Measurements from ENCODE around the gene RYR2. TPM values are rescaled to one million over a fixed set of nuclear protein-coding genes. Genes with fewer than 3 reads are reported as not detected.

Gene RYR2
- total RNA-seq: 1 to 10 TPM in 1 of 4 donors, under 1 TPM in 3; 0.53 to 1.2 (median 0.57) TPM

- Histone ChIP-seq H3K4me1 (peaks cover 18% of the 10 kb centered on the region), H3K27ac (no peak within 1 kb of the TSS), H3K27me3 (peaks cover 40% of the 10 kb centered on the region), H3K36me3 (no peaks in the 10 kb centered on the region), H3K9me3 (no peaks in the 10 kb centered on the region), H3K4me3 (peak within 1 kb of the TSS; percentile 45)
- DNase-seq (ENCODE audit: low spot score in 2 of 2): no peak
- TF ChIP-seq CTCF (IDR thresholded peaks at IDR 0.05): peak in 1 of 2 donors; percentile 20
- no peak for TF ChIP-seq POLR2A (IDR thresholded peaks at IDR 0.05)
- 6% methylated on average over 11 of the region's 87 CpGs for WGBS
These were observed at the start of gene RYR2 for GRCh38 chr1:237041795-237042525. Gene RYR2 (plus strand): TSS chr1:237042184. CDS start chr1:237042522, 338 bp downstream.

GRCh38 chr1:236992449-236992848, 49.5 kb upstream of the RYR2 start:
- no peak for DNase-seq (ENCODE audit: low spot score in 2 of 2)
- 88% methylated on average over 8 of the region's 8 CpGs for WGBS
- Histone ChIP-seq H3K27me3 (no peaks in the 10 kb centered on the region), H3K9me3 (peaks cover 10% of the 10 kb centered on the region), H3K4me1 (no peaks in the 10 kb centered on the region), H3K27ac (no peak overlapping the region), H3K36me3 (no peaks in the 10 kb centered on the region), H3K4me3 (no peak overlapping the region)
- no peak for TF ChIP-seq CTCF (IDR thresholded peaks at IDR 0.05)
- TF ChIP-seq EP300 (IDR thresholded peaks at IDR 0.05): no peak
- no peak for TF ChIP-seq POLR2AphosphoS5 (IDR thresholded peaks at IDR 0.05)
- TF ChIP-seq POLR2A (IDR thresholded peaks at IDR 0.05): no peak

- Histone ChIP-seq H3K27ac (no peak overlapping the region), H3K27me3 (no peaks in the 10 kb centered on the region), H3K4me1 (no peaks in the 10 kb centered on the region), H3K36me3 (no peaks in the 10 kb centered on the region), H3K4me3 (no peak overlapping the region), H3K9me3 (peaks cover 10% of the 10 kb centered on the region)
- TF ChIP-seq CTCF (IDR thresholded peaks at IDR 0.05) (no peak), EP300 (IDR thresholded peaks at IDR 0.05) (no peak), POLR2AphosphoS5 (IDR thresholded peaks at IDR 0.05) (no peak), POLR2A (IDR thresholded peaks at IDR 0.05) (no peak)
- WGBS: 90% methylated on average over 1 of the region's 1 CpG
- no peak for DNase-seq (ENCODE audit: low spot score in 2 of 2)
These were observed 47.5 kb upstream of the RYR2 start for GRCh38 chr1:236994450-236994849.

- TF ChIP-seq CTCF (IDR thresholded peaks at IDR 0.05): no peak
- TF ChIP-seq EP300 (IDR thresholded peaks at IDR 0.05): no peak
- TF ChIP-seq POLR2A (IDR thresholded peaks at IDR 0.05): no peak
- TF ChIP-seq POLR2AphosphoS5 (IDR thresholded peaks at IDR 0.05): no peak
- H3K4me1 ChIP-seq: no peaks in the 10 kb centered on the region
- no peaks in the 10 kb centered on the region for H3K27me3 ChIP-seq
- no peaks in the 10 kb centered on the region for H3K36me3 ChIP-seq
- H3K9me3 ChIP-seq: peaks cover 3% of the 10 kb centered on the region
- no peak for DNase-seq (ENCODE audit: low spot score in 2 of 2)
- no peak overlapping the region for H3K4me3 ChIP-seq
- no peak overlapping the region for H3K27ac ChIP-seq
- 89% methylated on average over 9 of the region's 11 CpGs for WGBS
These were observed 44.6 kb upstream of the RYR2 start for GRCh38 chr1:236997361-236997760.

- TF ChIP-seq CTCF (IDR thresholded peaks at IDR 0.05) (no peak), POLR2AphosphoS5 (IDR thresholded peaks at IDR 0.05) (no peak), EP300 (IDR thresholded peaks at IDR 0.05) (no peak), POLR2A (IDR thresholded peaks at IDR 0.05) (no peak)
- 72% methylated on average over 12 of the region's 12 CpGs for WGBS
- no peak for DNase-seq (ENCODE audit: low spot score in 2 of 2)
These were observed 44.1 kb upstream of the RYR2 start for GRCh38 chr1:236997882-236998281.

More at GRCh38 chr1:236997882-236998281, 44.1 kb upstream of the RYR2 start:
- H3K36me3 ChIP-seq: no peaks in the 10 kb centered on the region
- H3K4me1 ChIP-seq: no peaks in the 10 kb centered on the region
- no peak overlapping the region for H3K27ac ChIP-seq
- H3K4me3 ChIP-seq: no peak overlapping the region
- H3K9me3 ChIP-seq: peaks cover 2% of the 10 kb centered on the region
- H3K27me3 ChIP-seq: no peaks in the 10 kb centered on the region

Data from suprapubic skin (tissue), 4 donors.